ENCODE data around the gene POLRMT. TPM values are rescaled to one million over a fixed set of nuclear protein-coding genes. Genes with fewer than 3 reads are reported as not detected.
A peak's percentile ranks its signal among the peaks of the same experiment; 100 is the strongest.
"Not testable (repeated sequence)": the region's sequence is repeated elsewhere in the genome, so short reads cannot be mapped to it uniquely, and the experiment has no call there.

Gene POLRMT
- total RNA-seq, 1 donor from 2014 or later: 90.1 TPM

- no peaks in the 10 kb centered on the region for H3K36me3 Mint-ChIP-seq (ENCODE audit: low read depth)
- H3K9me3 Mint-ChIP-seq: no peaks in the 10 kb centered on the region
- DNase-seq (ENCODE audit: low spot score): no peak
- intact Hi-C loops (cut with micrococcal nuclease): no loop called here
- H3K4me3 Mint-ChIP-seq (ENCODE audit: low read depth): no peak overlapping the region
- H3K27ac Mint-ChIP-seq: no peak overlapping the region
- H3K27me3 Mint-ChIP-seq (ENCODE audit: low read depth): peaks cover 12% of the 10 kb centered on the region
- H3K4me1 Mint-ChIP-seq (ENCODE audit: low read depth): no peaks in the 10 kb centered on the region
Measured at GRCh38 chr19:674282-675151, 41.2 kb upstream of the POLRMT start.

- Mint-ChIP-seq H3K27ac (no peak overlapping the region), H3K36me3 (ENCODE audit: low read depth) (no peaks in the 10 kb centered on the region), H3K4me1 (ENCODE audit: low read depth) (no peaks in the 10 kb centered on the region), H3K9me3 (no peaks in the 10 kb centered on the region), H3K27me3 (ENCODE audit: low read depth) (peaks cover 13% of the 10 kb centered on the region), H3K4me3 (ENCODE audit: low read depth) (no peak overlapping the region)
- no peak for DNase-seq (ENCODE audit: low spot score)
- intact Hi-C loops (cut with micrococcal nuclease): no loop called here
Measured at GRCh38 chr19:670609-671075, 37.3 kb upstream of the POLRMT start.

- not testable (repeated sequence) for H3K36me3 Mint-ChIP-seq (ENCODE audit: low read depth); H3K4me3 Mint-ChIP-seq (ENCODE audit: low read depth); H3K27ac Mint-ChIP-seq; H3K4me1 Mint-ChIP-seq (ENCODE audit: low read depth); H3K27me3 Mint-ChIP-seq (ENCODE audit: low read depth); H3K9me3 Mint-ChIP-seq; DNase-seq (ENCODE audit: low spot score)
- intact Hi-C loops (cut with micrococcal nuclease): loop anchor here (10.0 kb wide), 1 partner anchor 256 kb away; the partner anchor contains the start of gene ARID3A
Measured at GRCh38 chr19:668675-669434, 35.5 kb upstream of the POLRMT start.

- H3K27ac Mint-ChIP-seq; H3K4me1 Mint-ChIP-seq (ENCODE audit: low read depth); H3K4me3 Mint-ChIP-seq (ENCODE audit: low read depth); H3K9me3 Mint-ChIP-seq; H3K27me3 Mint-ChIP-seq (ENCODE audit: low read depth); H3K36me3 Mint-ChIP-seq (ENCODE audit: low read depth); DNase-seq (ENCODE audit: low spot score): not testable (repeated sequence)
- intact Hi-C loops (cut with micrococcal nuclease): loop anchor here (10.0 kb wide), 1 partner anchor 258 kb away; the partner anchor contains the start of gene ARID3A
Measured at GRCh38 chr19:666985-667573, 33.7 kb upstream of the POLRMT start.

GRCh38 chr19:664913-665443 is 31.6 kb upstream of the POLRMT start:
- peaks cover 14% of the 10 kb centered on the region for H3K4me1 Mint-ChIP-seq (ENCODE audit: low read depth)
- peaks cover 18% of the 10 kb centered on the region for H3K36me3 Mint-ChIP-seq (ENCODE audit: low read depth)
- H3K9me3 Mint-ChIP-seq: no peaks in the 10 kb centered on the region
- H3K27me3 Mint-ChIP-seq (ENCODE audit: low read depth): peaks cover 8% of the 10 kb centered on the region
- DNase-seq (ENCODE audit: low spot score): peak; percentile 72
- peak overlapping the region; percentile 64 for H3K4me3 Mint-ChIP-seq (ENCODE audit: low read depth)
- peak overlapping the region; percentile 52 for H3K27ac Mint-ChIP-seq
- intact Hi-C loops (cut with micrococcal nuclease): loop anchor here (1.0 to 10.0 kb wide), 3 partner anchors 40 to 260 kb away; partner anchors contain the start of gene ARID3A

- intact Hi-C loops (cut with micrococcal nuclease): loop anchor here (1.0 to 10.0 kb wide), 5 partner anchors 17 to 261 kb away; partner anchors contain the start of genes ARID3A, POLRMT and PTBP1
- H3K4me1 Mint-ChIP-seq (ENCODE audit: low read depth): peaks cover 14% of the 10 kb centered on the region
- peak overlapping the region; percentile 80 for H3K4me3 Mint-ChIP-seq (ENCODE audit: low read depth)
- no peak for DNase-seq (ENCODE audit: low spot score)
- H3K27me3 Mint-ChIP-seq (ENCODE audit: low read depth): peaks cover 3% of the 10 kb centered on the region
- peaks cover 18% of the 10 kb centered on the region for H3K36me3 Mint-ChIP-seq (ENCODE audit: low read depth)
- no peaks in the 10 kb centered on the region for H3K9me3 Mint-ChIP-seq
- H3K27ac Mint-ChIP-seq: peak overlapping the region; percentile 88
Measured at GRCh38 chr19:663682-664117, 30.4 kb upstream of the POLRMT start.

GRCh38 chr19:662962-663681 is 29.8 kb upstream of the POLRMT start, which contains the start of gene RNF126:
Gene RNF126, minus strand, starts transcription at chr19:663214. Its CDS starts 93 bp downstream, at chr19:663121.
- intact Hi-C loops (cut with micrococcal nuclease): loop anchor here (1.0 to 10.0 kb wide), 4 partner anchors 17 to 262 kb away; partner anchors contain the start of genes ARID3A, POLRMT and PTBP1
- DNase-seq (ENCODE audit: low spot score): peak; percentile 84
- H3K4me3 Mint-ChIP-seq (ENCODE audit: low read depth): peak within 1 kb of the TSS; percentile 97
- H3K4me1 Mint-ChIP-seq (ENCODE audit: low read depth): peaks cover 14% of the 10 kb centered on the region
- H3K27ac Mint-ChIP-seq: peak within 1 kb of the TSS; percentile 92
- peaks cover 18% of the 10 kb centered on the region for H3K36me3 Mint-ChIP-seq (ENCODE audit: low read depth)
- no peaks in the 10 kb centered on the region for H3K27me3 Mint-ChIP-seq (ENCODE audit: low read depth)
- H3K9me3 Mint-ChIP-seq: no peaks in the 10 kb centered on the region

GRCh38 chr19:662207-662961 is 29.0 kb upstream of the POLRMT start:
- intact Hi-C loops (cut with micrococcal nuclease): loop anchor here (2.0 to 10.0 kb wide), 3 partner anchors 30 to 262 kb away; partner anchors contain the start of genes ARID3A, POLRMT and PTBP1
- Mint-ChIP-seq H3K36me3 (ENCODE audit: low read depth) (peaks cover 18% of the 10 kb centered on the region), H3K4me1 (ENCODE audit: low read depth) (peaks cover 14% of the 10 kb centered on the region), H3K9me3 (no peaks in the 10 kb centered on the region), H3K27ac (peak overlapping the region; percentile 92), H3K4me3 (ENCODE audit: low read depth) (peak overlapping the region; percentile 97), H3K27me3 (ENCODE audit: low read depth) (no peaks in the 10 kb centered on the region)
- DNase-seq (ENCODE audit: low spot score): peak; percentile 69

- peaks cover 20% of the 10 kb centered on the region for H3K36me3 Mint-ChIP-seq (ENCODE audit: low read depth)
- no peaks in the 10 kb centered on the region for H3K27me3 Mint-ChIP-seq (ENCODE audit: low read depth)
- H3K9me3 Mint-ChIP-seq: no peaks in the 10 kb centered on the region
- intact Hi-C loops (cut with micrococcal nuclease): loop anchor here (1.0 to 10.0 kb wide), 4 partner anchors 29 to 263 kb away; partner anchors contain the start of genes ARID3A, POLRMT and PTBP1
- H3K4me3 Mint-ChIP-seq (ENCODE audit: low read depth): peak overlapping the region; percentile 97
- peaks cover 14% of the 10 kb centered on the region for H3K4me1 Mint-ChIP-seq (ENCODE audit: low read depth)
- peak overlapping the region; percentile 92 for H3K27ac Mint-ChIP-seq
- DNase-seq (ENCODE audit: low spot score): peak; percentile 70
Measured at GRCh38 chr19:661427-662196, 28.3 kb upstream of the POLRMT start.

- no peaks in the 10 kb centered on the region for H3K27me3 Mint-ChIP-seq (ENCODE audit: low read depth)
- peak overlapping the region; percentile 97 for H3K4me3 Mint-ChIP-seq (ENCODE audit: low read depth)
- H3K4me1 Mint-ChIP-seq (ENCODE audit: low read depth): peaks cover 15% of the 10 kb centered on the region
- H3K36me3 Mint-ChIP-seq (ENCODE audit: low read depth): peaks cover 20% of the 10 kb centered on the region
- intact Hi-C loops (cut with micrococcal nuclease): loop anchor here (1.0 to 10.0 kb wide), 2 partner anchors 88 to 264 kb away; partner anchors contain the start of gene ARID3A
- peak overlapping the region; percentile 92 for H3K27ac Mint-ChIP-seq
- H3K9me3 Mint-ChIP-seq: no peaks in the 10 kb centered on the region
- no peak for DNase-seq (ENCODE audit: low spot score)
Measured at GRCh38 chr19:660793-661426, 27.6 kb upstream of the POLRMT start.

Measured in activated T-helper 2 cell treated with anti-CD3 and anti-CD28 coated beads, Interferon-gamma antibody, Interleukin-2, Interleukin-4, amounts not matched to agents 10 μg/mL and 5 μg/mL and 100 μg/mL, durations not matched to agents 14 hours and 24 hours and 36 hours (primary cell).